Lower leg skin (tissue), 3 donors: ENCODE measurements around the gene TCERG1L.

ENCODE experiments used
- POLR2A ChIP-seq, 2 donors: fragments of 450-650 bp; IDR thresholded peaks; one replicate each; pipeline ENCODE4 v1.6.1; 2016 to 2017; ENCODE audit warnings: antibody characterized with exemption in 2 of 2, mild to moderate bottlenecking in 1 of 2, moderate library complexity in 1 of 2
- TF ChIP-seq, protein P1 (sequence below), 3 donors: fragments of 450-650 bp; IDR thresholded peaks; one replicate each; pipeline ENCODE4 v1.5.1; 2016; ENCODE audit warnings: antibody characterized with exemption in 3 of 3, mild to moderate bottlenecking in 3 of 3, moderate library complexity in 2 of 3

DNA sequence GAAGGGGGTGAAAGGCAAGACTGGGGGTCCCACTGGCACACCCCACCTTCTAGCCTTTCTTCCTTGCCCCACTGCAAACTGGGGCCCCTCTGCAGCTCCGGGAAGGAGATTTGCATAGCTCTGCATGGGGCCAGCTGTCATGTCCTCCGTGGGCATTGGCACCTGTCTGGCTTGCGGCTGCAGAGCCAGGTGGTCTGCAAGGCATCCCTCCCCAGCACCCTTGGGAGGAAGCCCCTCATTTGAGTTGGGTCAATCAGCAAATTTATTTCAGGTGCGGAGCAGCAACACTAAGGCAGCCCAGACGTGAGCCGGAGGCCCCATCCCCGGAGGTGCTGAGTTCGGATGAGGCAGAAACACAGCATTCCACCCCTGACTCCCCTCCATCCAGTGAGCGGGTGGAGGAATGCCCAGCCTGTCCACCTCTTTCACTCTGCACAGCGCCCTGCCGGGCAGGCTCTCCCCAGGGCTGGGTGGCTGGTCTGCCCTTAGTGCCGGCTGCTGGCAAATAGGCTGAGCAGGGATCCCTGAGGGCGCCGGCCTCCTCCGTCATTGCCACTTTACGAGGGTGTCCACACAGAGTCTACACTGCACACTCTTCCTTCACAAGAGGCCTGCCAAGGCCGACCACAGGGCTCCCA lies 143.2 kb downstream of the TCERG1L start:
- TF ChIP-seq, protein P1, sequence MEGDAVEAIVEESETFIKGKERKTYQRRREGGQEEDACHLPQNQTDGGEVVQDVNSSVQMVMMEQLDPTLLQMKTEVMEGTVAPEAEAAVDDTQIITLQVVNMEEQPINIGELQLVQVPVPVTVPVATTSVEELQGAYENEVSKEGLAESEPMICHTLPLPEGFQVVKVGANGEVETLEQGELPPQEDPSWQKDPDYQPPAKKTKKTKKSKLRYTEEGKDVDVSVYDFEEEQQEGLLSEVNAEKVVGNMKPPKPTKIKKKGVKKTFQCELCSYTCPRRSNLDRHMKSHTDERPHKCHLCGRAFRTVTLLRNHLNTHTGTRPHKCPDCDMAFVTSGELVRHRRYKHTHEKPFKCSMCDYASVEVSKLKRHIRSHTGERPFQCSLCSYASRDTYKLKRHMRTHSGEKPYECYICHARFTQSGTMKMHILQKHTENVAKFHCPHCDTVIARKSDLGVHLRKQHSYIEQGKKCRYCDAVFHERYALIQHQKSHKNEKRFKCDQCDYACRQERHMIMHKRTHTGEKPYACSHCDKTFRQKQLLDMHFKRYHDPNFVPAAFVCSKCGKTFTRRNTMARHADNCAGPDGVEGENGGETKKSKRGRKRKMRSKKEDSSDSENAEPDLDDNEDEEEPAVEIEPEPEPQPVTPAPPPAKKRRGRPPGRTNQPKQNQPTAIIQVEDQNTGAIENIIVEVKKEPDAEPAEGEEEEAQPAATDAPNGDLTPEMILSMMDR (IDR thresholded peaks at IDR 0.05), result no peak
- TF ChIP-seq POLR2A (IDR thresholded peaks at IDR 0.05), result no peak
